ENCODE measurements around the gene SULF2.

Gene SULF2

DNA sequence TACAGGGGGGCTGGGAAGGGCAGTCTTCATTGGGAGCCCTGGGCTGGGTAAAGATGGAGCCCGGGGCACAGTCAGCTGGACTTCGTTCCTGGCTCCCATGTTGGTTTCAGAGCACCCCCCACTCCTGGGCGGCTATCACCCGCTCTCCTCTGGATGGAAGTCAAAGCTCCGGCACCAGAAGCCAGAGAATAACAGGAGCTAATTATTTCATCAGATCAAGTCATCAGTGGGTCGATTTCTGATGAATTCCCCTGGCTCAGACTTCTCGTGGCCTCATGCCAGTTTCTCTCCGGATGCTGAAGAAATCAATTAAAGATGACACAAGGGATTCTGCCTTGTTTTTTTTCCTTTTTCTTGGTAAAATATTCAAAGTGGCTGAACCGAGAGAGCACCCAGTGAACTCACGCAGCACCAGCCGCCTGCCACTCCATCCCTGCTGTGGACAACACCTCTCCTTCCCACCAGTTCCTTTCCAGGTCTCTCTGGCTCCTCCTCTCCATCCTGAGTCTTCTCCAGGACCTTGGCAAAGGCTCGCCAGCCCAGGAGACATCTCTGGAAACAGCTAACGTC, 22.5 kb downstream of the SULF2 start:
- no peak overlapping the region for H3K27ac ChIP-seq (ENCODE audit: low read depth, low read length)

DNA sequence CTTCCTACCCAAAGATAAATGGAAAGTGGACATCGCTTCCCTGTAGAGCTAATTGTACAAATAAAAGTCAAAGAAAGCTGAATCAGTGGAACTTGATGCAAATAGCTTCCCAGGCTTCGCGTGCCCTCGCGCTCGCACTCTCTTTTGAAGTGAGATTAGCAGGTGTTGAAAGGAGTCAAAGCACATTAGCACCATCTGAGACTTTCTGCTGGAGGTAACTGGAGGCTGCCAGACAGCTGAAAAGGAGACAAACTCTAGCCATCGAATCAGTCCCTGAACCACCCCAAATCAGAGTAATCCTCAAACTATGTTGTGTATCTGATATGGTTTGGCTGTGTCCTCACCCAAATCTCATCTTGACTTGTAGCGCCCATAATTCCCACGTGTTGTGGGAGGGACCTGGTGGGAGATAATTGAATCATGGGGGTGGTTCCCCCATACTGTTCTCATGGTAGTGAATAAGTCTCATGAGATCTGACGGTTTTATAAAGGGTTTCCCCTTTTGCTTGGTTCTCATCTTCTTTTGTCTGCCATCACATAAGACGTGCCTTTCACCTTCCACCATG, 23.7 kb downstream of the SULF2 start:
- H3K4me3 ChIP-seq (ENCODE audit: low read depth in 1 of 2, low read length in 2 of 2), result no peak overlapping the region
- H3K9ac ChIP-seq (ENCODE audit: low read depth in 1 of 2, low read length in 2 of 2), result no peak overlapping the region
- H3K27ac ChIP-seq (ENCODE audit: low read depth, low read length), result no peak overlapping the region
- H3K27me3 ChIP-seq (ENCODE audit: control insufficient read depth in 1 of 2, insufficient read depth in 2 of 2, low read length in 2 of 2), result no peaks in the 10 kb centered on the region
- no peaks in the 10 kb centered on the region for H3K9me3 ChIP-seq (ENCODE audit: control insufficient read depth in 1 of 2, low read length in 2 of 2)
- peaks cover 0 to 4% of the 10 kb centered on the region in 2 donors for H3K36me3 ChIP-seq (ENCODE audit: control insufficient read depth in 1 of 2, insufficient read depth in 2 of 2, low read length in 2 of 2)
- peaks cover 0 to 3% of the 10 kb centered on the region in 2 donors for H3K4me1 ChIP-seq (ENCODE audit: control insufficient read depth in 1 of 2, insufficient read depth in 2 of 2, low read length in 2 of 2)

More for the DNA sequence above, 22.5 kb downstream of the SULF2 start:
- Histone ChIP-seq H3K4me3 (ENCODE audit: low read depth in 1 of 2, low read length in 2 of 2) (no peak overlapping the region), H3K27me3 (ENCODE audit: control insufficient read depth in 1 of 2, insufficient read depth in 2 of 2, low read length in 2 of 2) (no peaks in the 10 kb centered on the region), H3K9me3 (ENCODE audit: control insufficient read depth in 1 of 2, low read length in 2 of 2) (no peaks in the 10 kb centered on the region), H3K36me3 (ENCODE audit: control insufficient read depth in 1 of 2, insufficient read depth in 2 of 2, low read length in 2 of 2) (no peaks in the 10 kb centered on the region), H3K9ac (ENCODE audit: low read depth in 1 of 2, low read length in 2 of 2) (no peak overlapping the region), H3K4me1 (ENCODE audit: control insufficient read depth in 1 of 2, insufficient read depth in 2 of 2, low read length in 2 of 2) (peaks cover under 1 to 3% of the 10 kb centered on the region in 2 donors)

DNA sequence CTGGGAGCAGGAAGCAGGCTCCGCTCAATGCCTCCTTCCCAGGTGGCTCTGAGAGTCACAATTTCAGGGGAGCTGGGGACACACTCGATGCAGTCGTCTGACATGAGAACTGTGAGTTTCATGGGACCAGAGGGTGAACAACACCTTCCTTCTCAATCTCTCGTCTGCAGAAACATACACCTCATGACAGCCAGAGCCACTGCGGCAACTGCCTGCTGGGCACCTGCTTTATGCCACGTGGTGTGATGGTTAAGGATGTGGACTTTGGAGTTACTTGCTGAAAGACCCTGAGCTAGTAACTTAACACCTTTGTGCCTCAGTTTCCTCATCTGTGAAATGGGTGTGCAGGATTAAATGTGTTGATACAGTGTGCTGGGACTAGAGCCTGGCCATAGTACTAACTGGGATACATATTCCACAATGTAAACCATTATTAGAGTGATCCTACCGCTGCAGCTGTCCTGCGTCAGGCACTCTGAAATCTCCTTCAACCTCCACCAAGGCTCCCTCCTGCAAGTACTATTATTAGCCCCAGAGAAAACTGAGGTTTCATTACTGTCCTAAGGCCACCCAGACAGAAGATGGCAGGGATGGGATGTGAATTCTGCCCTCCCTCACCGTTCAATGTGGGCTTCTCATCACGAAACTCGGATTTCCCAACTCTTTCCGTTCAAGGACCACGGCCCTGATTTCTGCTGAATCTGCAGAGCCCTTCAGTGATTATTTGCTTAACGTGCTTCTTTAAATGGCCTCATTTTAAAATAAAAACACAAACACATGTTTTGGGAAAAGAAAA, 24.4 kb downstream of the SULF2 start:
- Histone ChIP-seq H3K4me1 (ENCODE audit: control insufficient read depth in 1 of 2, insufficient read depth in 2 of 2, low read length in 2 of 2) (no peaks in the 10 kb centered on the region), H3K27me3 (ENCODE audit: control insufficient read depth in 1 of 2, insufficient read depth in 2 of 2, low read length in 2 of 2) (no peaks in the 10 kb centered on the region), H3K27ac (ENCODE audit: low read depth, low read length) (no peak overlapping the region), H3K9me3 (ENCODE audit: control insufficient read depth in 1 of 2, low read length in 2 of 2) (no peaks in the 10 kb centered on the region), H3K4me3 (ENCODE audit: low read depth in 1 of 2, low read length in 2 of 2) (no peak overlapping the region), H3K9ac (ENCODE audit: low read depth in 1 of 2, low read length in 2 of 2) (no peak overlapping the region), H3K36me3 (ENCODE audit: control insufficient read depth in 1 of 2, insufficient read depth in 2 of 2, low read length in 2 of 2) (peaks cover 0 to 4% of the 10 kb centered on the region in 2 donors)

DNA sequence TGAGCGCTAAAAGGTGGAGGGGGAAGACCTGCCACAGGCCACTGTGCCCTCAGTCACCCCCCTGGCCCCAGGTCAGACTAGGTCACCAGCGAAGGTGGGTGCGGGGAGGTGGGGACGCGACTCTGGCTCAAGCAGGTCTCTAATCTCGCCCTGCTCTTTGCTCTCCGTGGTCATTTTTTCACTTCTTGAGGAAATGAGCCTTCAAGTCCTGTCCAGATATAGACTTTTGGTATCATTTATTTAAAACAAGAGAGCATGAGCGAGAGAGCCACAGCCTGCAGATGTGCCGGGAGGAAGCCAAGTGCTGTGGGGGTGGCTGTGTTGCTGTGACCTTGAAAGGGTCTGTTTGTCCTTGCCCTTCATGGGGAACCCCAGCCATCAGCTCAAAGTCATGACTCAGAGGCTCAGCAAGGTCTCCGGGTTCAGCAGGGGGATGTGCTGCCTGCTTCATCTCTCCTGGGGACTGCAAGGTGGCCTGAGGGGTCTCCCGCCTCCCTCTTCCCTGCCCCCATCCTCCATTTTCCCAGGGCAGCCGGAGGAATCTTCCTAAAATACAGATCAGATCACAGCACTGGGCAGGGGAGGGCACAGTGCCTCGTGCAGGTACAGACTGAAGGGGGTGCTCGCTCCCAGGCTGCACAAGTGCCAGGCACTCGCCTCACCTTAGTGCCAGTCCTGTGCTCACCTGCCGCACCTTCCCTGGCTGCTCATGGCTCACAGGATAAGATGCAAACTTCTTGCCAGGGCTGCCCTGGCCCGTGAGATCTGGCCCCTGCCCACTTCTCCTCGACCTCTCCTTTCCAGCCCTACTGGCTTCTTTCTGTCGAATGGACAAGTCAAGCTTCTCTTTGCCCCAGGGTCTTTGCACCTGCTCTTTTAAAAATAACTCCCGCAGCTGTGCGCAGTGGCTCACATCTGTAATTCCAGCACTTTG, 26.5 kb downstream of the SULF2 start:
- Histone ChIP-seq H3K9me3 (ENCODE audit: control insufficient read depth in 1 of 2, low read length in 2 of 2) (no peaks in the 10 kb centered on the region), H3K27ac (ENCODE audit: low read depth, low read length) (no peak overlapping the region), H3K9ac (ENCODE audit: low read depth in 1 of 2, low read length in 2 of 2) (no peak overlapping the region), H3K4me1 (ENCODE audit: control insufficient read depth in 1 of 2, insufficient read depth in 2 of 2, low read length in 2 of 2) (no peaks in the 10 kb centered on the region), H3K36me3 (ENCODE audit: control insufficient read depth in 1 of 2, insufficient read depth in 2 of 2, low read length in 2 of 2) (peaks cover 3 to 4% of the 10 kb centered on the region in 2 donors), H3K4me3 (ENCODE audit: low read depth in 1 of 2, low read length in 2 of 2) (no peak overlapping the region), H3K27me3 (ENCODE audit: control insufficient read depth in 1 of 2, insufficient read depth in 2 of 2, low read length in 2 of 2) (no peaks in the 10 kb centered on the region)

DNA sequence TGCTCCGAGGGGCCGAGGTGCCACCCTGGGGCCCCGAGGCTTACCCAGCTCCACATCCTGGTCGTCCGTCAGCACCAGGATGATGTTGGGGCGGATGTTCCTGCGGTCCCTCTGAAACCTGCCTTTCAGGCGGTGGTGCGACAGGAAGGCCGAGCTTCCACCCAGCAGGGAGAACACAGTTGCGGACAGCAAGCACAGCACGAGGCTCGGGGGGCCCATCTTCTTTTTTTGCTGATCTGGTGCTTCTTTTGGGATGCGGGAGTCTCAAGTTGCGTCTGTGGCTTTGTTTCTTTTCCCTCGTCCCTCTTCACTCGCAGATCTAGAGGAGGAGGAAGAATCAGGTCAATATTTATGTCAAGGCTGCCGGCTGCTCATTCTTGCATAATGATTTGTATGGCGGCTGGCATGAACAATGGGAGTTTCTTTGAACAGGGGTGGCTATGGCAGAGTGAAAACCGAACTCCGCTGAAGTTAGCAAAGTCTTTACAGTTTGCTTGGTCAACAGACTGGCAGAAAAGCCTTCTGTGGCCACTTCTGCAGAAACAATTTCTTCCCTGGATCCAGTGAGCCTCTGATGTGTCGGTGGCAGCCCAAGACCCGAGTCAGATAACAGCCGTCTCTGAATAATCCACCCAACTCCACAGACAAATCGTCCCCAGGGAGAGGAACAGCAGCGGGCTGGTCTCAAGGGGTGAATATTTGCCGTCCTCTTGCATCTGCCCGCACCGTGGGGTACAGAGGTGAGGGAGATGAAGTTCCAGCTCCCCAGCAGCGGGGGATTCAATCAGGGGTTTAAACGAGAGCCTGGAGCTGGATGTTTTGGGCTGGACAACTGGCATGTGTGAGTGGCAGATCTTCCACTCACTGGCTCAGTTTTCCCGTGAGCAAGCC, 27.9 kb downstream of the SULF2 start:
- no peaks in the 10 kb centered on the region for H3K4me1 ChIP-seq (ENCODE audit: control insufficient read depth in 1 of 2, insufficient read depth in 2 of 2, low read length in 2 of 2)
- H3K9ac ChIP-seq (ENCODE audit: low read depth in 1 of 2, low read length in 2 of 2), result no peak overlapping the region
- no peak overlapping the region for H3K4me3 ChIP-seq (ENCODE audit: low read depth in 1 of 2, low read length in 2 of 2)
- H3K36me3 ChIP-seq (ENCODE audit: control insufficient read depth in 1 of 2, insufficient read depth in 2 of 2, low read length in 2 of 2), result peaks cover 3 to 4% of the 10 kb centered on the region in 2 donors
- no peak overlapping the region for H3K27ac ChIP-seq (ENCODE audit: low read depth, low read length)
- no peaks in the 10 kb centered on the region for H3K27me3 ChIP-seq (ENCODE audit: control insufficient read depth in 1 of 2, insufficient read depth in 2 of 2, low read length in 2 of 2)
- H3K9me3 ChIP-seq (ENCODE audit: control insufficient read depth in 1 of 2, low read length in 2 of 2), result no peaks in the 10 kb centered on the region

DNA sequence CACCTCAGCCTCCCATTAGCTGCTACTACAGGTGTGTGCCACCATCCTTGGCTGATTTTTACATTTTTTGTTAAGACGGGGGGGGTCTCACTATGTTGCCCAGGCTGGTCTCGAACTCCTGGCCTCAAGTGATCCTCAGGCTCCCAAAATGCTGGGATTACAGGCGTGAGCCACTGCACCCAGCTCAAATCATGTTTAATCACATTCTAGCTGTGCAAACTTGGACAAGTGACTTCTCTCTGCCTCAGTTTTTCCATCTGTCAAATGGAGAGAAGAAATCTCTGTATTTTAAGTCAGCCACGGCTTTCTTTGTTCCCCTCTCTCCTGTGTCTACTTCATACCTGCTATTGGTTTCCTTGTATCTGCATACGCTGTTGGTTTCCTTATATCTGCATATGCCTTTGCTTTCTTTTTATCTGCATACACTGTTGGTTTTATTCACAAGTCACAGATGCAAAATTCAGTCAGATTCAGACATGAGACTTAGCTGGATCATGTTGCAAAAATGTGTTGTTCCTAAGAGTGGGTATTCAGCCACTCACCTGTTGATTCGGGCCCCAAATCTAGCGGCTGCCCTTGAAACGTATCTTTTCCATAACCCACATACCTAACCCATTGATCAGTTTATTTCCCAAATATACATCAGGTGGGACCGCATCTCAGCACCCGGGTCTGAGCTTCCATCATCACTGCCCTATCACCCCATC, 30.2 kb downstream of the SULF2 start:
- no peak overlapping the region for H3K27ac ChIP-seq (ENCODE audit: low read depth, low read length)
- H3K9me3 ChIP-seq (ENCODE audit: control insufficient read depth in 1 of 2, low read length in 2 of 2), result no peaks in the 10 kb centered on the region
- H3K36me3 ChIP-seq (ENCODE audit: control insufficient read depth in 1 of 2, insufficient read depth in 2 of 2, low read length in 2 of 2), result peaks cover 3 to 10% of the 10 kb centered on the region in 2 donors
- no peaks in the 10 kb centered on the region for H3K27me3 ChIP-seq (ENCODE audit: control insufficient read depth in 1 of 2, insufficient read depth in 2 of 2, low read length in 2 of 2)
- H3K9ac ChIP-seq (ENCODE audit: low read depth in 1 of 2, low read length in 2 of 2), result no peak overlapping the region
- no peak overlapping the region for H3K4me3 ChIP-seq (ENCODE audit: low read depth in 1 of 2, low read length in 2 of 2)
- H3K4me1 ChIP-seq (ENCODE audit: control insufficient read depth in 1 of 2, insufficient read depth in 2 of 2, low read length in 2 of 2), result no peaks in the 10 kb centered on the region

DNA sequence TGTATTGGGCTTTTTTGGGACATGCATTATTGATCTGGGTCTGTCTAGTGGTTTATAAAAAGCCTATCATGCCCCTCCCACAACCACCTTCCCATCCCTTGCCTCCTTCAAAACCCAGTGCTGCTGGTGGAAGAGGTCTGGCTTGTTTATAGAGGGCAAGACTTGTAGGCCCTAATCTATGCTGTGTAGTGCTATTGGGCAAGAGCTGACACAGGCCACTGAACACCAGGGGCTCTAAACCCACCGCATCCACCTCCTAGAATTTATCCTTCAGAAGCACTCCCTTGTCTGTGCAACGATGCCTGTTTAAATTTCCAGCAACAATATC, 30.9 kb downstream of the SULF2 start:
- Histone ChIP-seq H3K9ac (ENCODE audit: low read depth in 1 of 2, low read length in 2 of 2) (no peak overlapping the region), H3K9me3 (ENCODE audit: control insufficient read depth in 1 of 2, low read length in 2 of 2) (no peaks in the 10 kb centered on the region), H3K27ac (ENCODE audit: low read depth, low read length) (no peak overlapping the region), H3K27me3 (ENCODE audit: control insufficient read depth in 1 of 2, insufficient read depth in 2 of 2, low read length in 2 of 2) (no peaks in the 10 kb centered on the region), H3K4me1 (ENCODE audit: control insufficient read depth in 1 of 2, insufficient read depth in 2 of 2, low read length in 2 of 2) (no peaks in the 10 kb centered on the region), H3K4me3 (ENCODE audit: low read depth in 1 of 2, low read length in 2 of 2) (no peak overlapping the region), H3K36me3 (ENCODE audit: control insufficient read depth in 1 of 2, insufficient read depth in 2 of 2, low read length in 2 of 2) (peaks cover 3 to 10% of the 10 kb centered on the region in 2 donors)

DNA sequence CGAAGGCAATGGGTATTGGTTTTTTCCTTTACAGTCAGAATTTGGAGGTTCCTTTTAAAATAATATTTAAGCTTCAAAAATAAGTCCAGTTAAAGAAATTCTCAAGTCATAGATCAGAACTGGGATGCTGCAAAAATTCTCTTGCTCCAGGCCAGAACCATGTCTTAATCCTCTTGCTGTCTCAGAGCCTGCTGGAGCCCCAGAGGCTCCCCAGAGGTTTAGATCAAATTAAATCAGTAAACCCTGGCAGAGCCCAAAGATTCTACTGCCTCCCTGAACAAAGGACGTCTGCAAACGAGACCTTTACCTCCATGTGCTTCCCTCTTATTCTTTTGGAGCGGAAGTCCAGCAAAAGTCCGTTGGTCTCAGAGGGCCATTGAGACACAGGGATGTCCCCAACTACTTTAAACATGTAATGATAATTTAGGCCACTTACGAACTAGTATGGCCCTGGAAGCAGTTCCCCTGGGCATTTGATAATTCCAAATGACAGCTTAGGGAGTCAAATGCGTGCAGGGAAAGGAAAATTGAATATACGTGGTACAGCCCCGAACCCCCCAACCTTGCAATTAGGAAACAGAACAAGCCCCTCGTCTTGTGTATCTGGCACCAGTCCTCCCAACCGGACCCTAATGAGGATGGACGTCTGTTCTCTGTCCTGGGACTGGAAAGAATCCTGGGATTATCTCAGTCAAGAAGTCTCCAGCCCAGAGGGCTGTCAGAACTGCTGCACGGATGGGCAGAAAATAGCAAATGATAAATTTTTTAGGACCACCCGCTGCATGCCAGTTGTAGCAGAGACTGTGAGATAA, 31.5 kb downstream of the SULF2 start:
- Histone ChIP-seq H3K36me3 (ENCODE audit: control insufficient read depth in 1 of 2, insufficient read depth in 2 of 2, low read length in 2 of 2) (peaks cover 3 to 10% of the 10 kb centered on the region in 2 donors), H3K4me3 (ENCODE audit: low read depth in 1 of 2, low read length in 2 of 2) (no peak overlapping the region), H3K9ac (ENCODE audit: low read depth in 1 of 2, low read length in 2 of 2) (no peak overlapping the region), H3K27me3 (ENCODE audit: control insufficient read depth in 1 of 2, insufficient read depth in 2 of 2, low read length in 2 of 2) (no peaks in the 10 kb centered on the region), H3K4me1 (ENCODE audit: control insufficient read depth in 1 of 2, insufficient read depth in 2 of 2, low read length in 2 of 2) (no peaks in the 10 kb centered on the region), H3K9me3 (ENCODE audit: control insufficient read depth in 1 of 2, low read length in 2 of 2) (no peaks in the 10 kb centered on the region), H3K27ac (ENCODE audit: low read depth, low read length) (no peak overlapping the region)
